ENCODE results near the gene ADGRL3. TPM values are rescaled to one million over a fixed set of nuclear protein-coding genes. Genes with fewer than 3 reads are reported as not detected.
A peak's percentile ranks its signal among the peaks of the same experiment; 100 is the strongest.

The ADGRL3 gene
- total and polyA plus RNA-seq, 4 donors = 0.39 to 59.9 (median 2.9) TPM

DNA sequence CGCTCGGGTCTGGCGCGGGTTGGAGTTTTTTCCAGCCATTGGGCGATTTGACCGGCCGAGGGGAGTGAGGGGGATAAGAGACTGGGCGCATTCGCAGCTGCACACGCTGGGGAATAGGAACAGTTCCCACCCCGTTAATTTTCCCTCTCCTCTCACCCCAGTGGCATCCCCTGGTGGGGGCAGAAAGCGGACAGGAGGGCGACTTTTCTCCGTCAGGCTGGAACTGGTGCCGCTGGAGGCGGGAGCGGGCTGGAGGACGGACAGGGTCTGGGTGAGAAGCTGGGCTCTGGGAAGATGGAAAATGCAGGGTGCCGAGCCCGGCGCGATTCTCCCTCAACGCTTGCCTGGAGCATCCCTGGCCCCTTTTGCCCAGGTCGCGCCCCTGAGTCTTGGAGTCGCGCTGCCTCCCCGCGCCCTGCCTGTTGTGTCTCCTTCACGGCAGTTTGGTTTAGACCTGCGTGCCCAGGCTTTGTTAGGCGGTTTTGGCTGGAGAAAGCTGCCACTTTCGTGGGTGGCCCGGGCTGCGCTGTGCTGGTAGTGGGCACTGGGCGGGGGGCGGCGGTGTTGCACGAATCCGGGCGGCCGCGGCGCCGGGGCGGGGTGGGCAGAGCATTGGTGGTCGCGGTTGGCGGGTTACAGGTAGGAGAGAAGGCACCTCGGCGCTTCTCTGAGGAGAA is 2.0 kb downstream of the ADGRL3 start:
- H3K27me3 ChIP-seq (ENCODE audit: control insufficient read depth in 3 of 3, insufficient read depth in 3 of 3, low read length in 2 of 3) = peaks cover 0 to 12% (median 9%) of the 10 kb centered on the region in 3 donors
- DNase-seq (peak; percentile 44 to 53 (median 46)), ATAC-seq (ENCODE audit: insufficient read depth, low FRiP score) (no peak)
- H3K4me3 ChIP-seq = peak overlapping the region; percentile 51
- H3K9me3 ChIP-seq (ENCODE audit: control insufficient read depth in 4 of 4, insufficient read depth in 3 of 4, low read length in 3 of 4) = peaks cover 0 to 2% (median 0%) of the 10 kb centered on the region in 4 donors
- 1 to 2% methylated on average over 48 to 51 of the region's 51 CpGs for WGBS, 2 donors
- no peaks in the 10 kb centered on the region for H3K36me3 ChIP-seq (ENCODE audit: control insufficient read depth in 4 of 4, insufficient read depth in 4 of 4, low read length in 4 of 4)
- H3K27ac ChIP-seq (ENCODE audit: low read depth in 1 of 2, low read length in 1 of 2) = peak overlapping the region in 1 of 2 donors; percentile 18
- H3K4me1 ChIP-seq (ENCODE audit: control insufficient read depth in 5 of 5, insufficient read depth in 5 of 5, low read length in 5 of 5) = peaks cover 0 to 14% (median 5%) of the 10 kb centered on the region in 5 donors
- TF ChIP-seq, protein P1, sequence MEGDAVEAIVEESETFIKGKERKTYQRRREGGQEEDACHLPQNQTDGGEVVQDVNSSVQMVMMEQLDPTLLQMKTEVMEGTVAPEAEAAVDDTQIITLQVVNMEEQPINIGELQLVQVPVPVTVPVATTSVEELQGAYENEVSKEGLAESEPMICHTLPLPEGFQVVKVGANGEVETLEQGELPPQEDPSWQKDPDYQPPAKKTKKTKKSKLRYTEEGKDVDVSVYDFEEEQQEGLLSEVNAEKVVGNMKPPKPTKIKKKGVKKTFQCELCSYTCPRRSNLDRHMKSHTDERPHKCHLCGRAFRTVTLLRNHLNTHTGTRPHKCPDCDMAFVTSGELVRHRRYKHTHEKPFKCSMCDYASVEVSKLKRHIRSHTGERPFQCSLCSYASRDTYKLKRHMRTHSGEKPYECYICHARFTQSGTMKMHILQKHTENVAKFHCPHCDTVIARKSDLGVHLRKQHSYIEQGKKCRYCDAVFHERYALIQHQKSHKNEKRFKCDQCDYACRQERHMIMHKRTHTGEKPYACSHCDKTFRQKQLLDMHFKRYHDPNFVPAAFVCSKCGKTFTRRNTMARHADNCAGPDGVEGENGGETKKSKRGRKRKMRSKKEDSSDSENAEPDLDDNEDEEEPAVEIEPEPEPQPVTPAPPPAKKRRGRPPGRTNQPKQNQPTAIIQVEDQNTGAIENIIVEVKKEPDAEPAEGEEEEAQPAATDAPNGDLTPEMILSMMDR (IDR thresholded peaks at IDR 0.05; ENCODE audit: control extremely low read depth, extremely low read depth) = no peak
- H3K9ac ChIP-seq (ENCODE audit: insufficient read depth in 1 of 2, low read length in 2 of 2) = peak overlapping the region in 1 of 2 donors; percentile 67

DNA sequence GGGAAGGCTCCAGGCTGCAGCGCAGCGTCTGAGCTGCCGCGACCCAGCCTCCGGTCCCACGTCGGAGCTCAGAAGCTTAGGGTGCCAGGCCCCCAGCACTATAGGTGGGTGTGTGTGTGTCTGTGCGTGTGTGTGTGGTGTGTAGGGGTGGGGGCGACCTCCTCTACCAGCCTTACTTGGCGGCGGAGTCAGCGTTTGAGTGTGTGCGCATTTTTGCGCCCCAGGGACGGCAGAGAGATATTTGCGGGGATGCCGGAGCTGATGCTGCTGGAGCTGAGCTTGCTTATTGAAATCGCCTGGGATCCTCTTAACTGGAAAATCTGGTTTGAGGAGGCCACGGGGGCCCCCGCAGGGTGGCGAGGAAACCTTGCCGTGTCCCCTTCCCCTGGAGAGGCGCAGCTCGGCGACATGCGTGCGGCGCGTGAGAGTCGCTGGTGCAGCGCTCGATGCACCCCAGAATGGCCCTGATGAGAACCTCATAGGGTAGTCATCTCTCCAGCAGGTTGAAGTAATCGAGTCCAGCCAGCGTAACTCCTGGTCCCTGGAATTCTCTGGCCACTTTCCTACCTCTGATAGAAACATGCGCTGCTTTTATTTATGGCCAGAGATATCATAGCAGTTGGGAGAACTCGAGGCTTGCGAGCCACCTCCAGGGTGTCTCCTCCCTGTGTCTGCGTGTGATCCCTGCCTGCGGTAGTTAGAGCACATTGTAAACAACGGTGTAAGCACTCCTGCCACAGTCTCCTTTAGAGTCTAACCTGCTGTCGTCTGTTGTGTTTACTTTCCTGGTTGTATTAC is 2.7 kb downstream of the ADGRL3 start:
- TF ChIP-seq, protein P1 (IDR thresholded peaks at IDR 0.05; ENCODE audit: control extremely low read depth, extremely low read depth) = no peak
- H3K4me3 ChIP-seq = peak overlapping the region; percentile 51
- ATAC-seq (ENCODE audit: insufficient read depth, low FRiP score) (no peak), DNase-seq (peak; percentile 26 to 54 (median 52))
- H3K9ac ChIP-seq (ENCODE audit: insufficient read depth in 1 of 2, low read length in 2 of 2) = peak overlapping the region; percentile 28 to 67
- H3K27me3 ChIP-seq (ENCODE audit: control insufficient read depth in 3 of 3, insufficient read depth in 3 of 3, low read length in 2 of 3) = peaks cover 0 to 12% (median 9%) of the 10 kb centered on the region in 3 donors
- H3K36me3 ChIP-seq (ENCODE audit: control insufficient read depth in 4 of 4, insufficient read depth in 4 of 4, low read length in 4 of 4) = no peaks in the 10 kb centered on the region
- no peak overlapping the region for H3K27ac ChIP-seq (ENCODE audit: low read depth in 1 of 2, low read length in 1 of 2)
- WGBS, 2 donors = 2 to 3% methylated on average over 41 of the region's 41 CpGs
- H3K4me1 ChIP-seq (ENCODE audit: control insufficient read depth in 5 of 5, insufficient read depth in 5 of 5, low read length in 5 of 5) = peaks cover 0 to 14% (median 5%) of the 10 kb centered on the region in 5 donors
- peaks cover 0 to 2% (median 0%) of the 10 kb centered on the region in 4 donors for H3K9me3 ChIP-seq (ENCODE audit: control insufficient read depth in 4 of 4, insufficient read depth in 3 of 4, low read length in 3 of 4)

DNA sequence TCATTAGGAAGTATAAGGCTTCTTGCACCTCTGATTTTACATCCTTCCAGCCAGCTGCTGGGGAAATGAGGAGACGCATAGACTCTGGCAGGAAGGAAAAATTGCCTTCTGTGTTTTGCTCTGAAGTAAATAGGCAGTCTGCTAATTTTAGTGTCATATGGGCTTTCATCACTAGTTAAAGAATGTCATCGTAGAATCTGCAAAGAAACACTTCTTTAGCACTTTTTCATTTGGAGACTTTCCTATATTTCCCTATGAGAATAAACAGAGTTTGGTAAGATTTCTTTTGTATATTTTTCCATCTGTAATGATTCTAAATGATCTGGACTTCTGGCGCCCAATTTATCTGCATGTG is 3.3 kb downstream of the ADGRL3 start:
- TF ChIP-seq, protein P1 (IDR thresholded peaks at IDR 0.05; ENCODE audit: control extremely low read depth, extremely low read depth) = no peak
- WGBS, 2 donors = 38 to 45% methylated on average over 3 of the region's 3 CpGs
- Histone ChIP-seq H3K9me3 (ENCODE audit: control insufficient read depth in 4 of 4, insufficient read depth in 3 of 4, low read length in 3 of 4) (peaks cover 0 to 2% (median 0%) of the 10 kb centered on the region in 4 donors), H3K4me3 (no peak overlapping the region), H3K27me3 (ENCODE audit: control insufficient read depth in 3 of 3, insufficient read depth in 3 of 3, low read length in 2 of 3) (peaks cover 0 to 9% (median 9%) of the 10 kb centered on the region in 3 donors), H3K9ac (ENCODE audit: insufficient read depth in 1 of 2, low read length in 2 of 2) (peak overlapping the region; percentile 28 to 67), H3K27ac (ENCODE audit: low read depth in 1 of 2, low read length in 1 of 2) (no peak overlapping the region), H3K4me1 (ENCODE audit: control insufficient read depth in 5 of 5, insufficient read depth in 5 of 5, low read length in 5 of 5) (peaks cover 0 to 14% (median 5%) of the 10 kb centered on the region in 5 donors), H3K36me3 (ENCODE audit: control insufficient read depth in 4 of 4, insufficient read depth in 4 of 4, low read length in 4 of 4) (no peaks in the 10 kb centered on the region)
- DNase-seq (no peak), ATAC-seq (ENCODE audit: insufficient read depth, low FRiP score) (no peak)
